ENCODE results near the gene HOMER1.
"Not testable (repeated sequence)": the region's sequence is repeated elsewhere in the genome, so short reads cannot be mapped to it uniquely, and the experiment has no call there.

HOMER1 gene

GRCh38 chr5:79407591-79407990, 106.3 kb downstream of the HOMER1 start:
- no peak for DNase-seq

DNA sequence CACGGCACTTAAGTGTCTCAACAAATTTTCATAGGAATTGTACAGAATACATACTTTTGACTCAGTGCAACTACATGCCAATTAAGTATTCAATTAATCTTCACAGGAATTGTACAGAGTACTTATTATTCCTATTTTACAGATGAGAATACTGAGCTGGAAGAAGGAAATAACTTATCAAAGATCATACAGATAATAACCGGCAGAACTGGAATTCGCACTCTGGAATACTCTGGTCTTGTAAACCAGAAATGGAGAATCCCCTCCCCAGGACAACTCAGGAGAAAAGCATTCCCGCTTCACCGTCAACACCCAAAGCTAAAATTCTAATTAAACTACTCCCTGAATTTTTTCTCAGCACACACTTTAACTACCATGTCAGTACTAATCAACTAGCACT, 112.7 kb downstream of the HOMER1 start:
- DNase-seq: no peak

- no peak for DNase-seq
Observed at GRCh38 chr5:79399046-79399445, 114.9 kb downstream of the HOMER1 start.

DNA sequence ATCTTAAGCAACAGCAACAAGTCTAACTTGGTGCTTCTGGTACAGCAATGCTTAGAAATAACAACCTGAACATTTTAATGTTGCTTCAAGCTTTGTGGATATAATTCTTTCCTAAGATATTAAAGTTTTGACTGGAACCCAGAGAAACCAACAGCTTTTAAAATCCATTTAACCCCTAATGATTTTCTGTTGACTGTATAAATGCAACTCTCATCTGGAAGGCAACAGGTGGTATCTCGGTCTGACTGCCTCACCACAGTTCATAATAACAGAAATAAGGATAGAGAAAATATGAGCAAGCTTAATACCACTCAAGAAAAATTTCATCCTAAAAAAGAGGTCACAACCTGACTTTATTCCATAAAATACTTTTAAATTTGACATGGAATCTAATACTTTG, 116.9 kb downstream of the HOMER1 start:
- no peak for DNase-seq

GRCh38 chr5:79396265-79396664, 117.7 kb downstream of the HOMER1 start:
- DNase-seq: no peak

DNA sequence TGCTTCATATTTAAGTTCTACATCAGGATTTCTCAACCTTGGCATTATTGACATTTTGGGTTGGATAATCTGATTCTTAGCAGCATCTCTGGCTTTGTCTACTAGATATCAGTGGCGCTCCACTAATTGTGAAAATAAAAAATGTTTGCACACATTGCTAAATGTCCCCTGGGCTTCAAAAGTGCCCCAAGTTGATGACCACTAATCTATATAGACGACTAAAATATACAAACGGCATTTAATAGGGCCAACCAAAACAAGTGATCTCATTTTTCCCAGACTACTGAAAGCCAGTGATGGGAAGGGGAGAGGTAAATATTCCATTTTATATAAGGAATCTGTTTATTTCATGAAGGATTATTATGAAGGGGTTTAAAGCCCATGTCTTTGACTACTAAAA, 118.6 kb downstream of the HOMER1 start:
- DNase-seq: no peak

GRCh38 chr5:79392776-79393175, 121.2 kb downstream of the HOMER1 start:
- DNase-seq: no peak

GRCh38 chr5:79386679-79387078, 127.3 kb downstream of the HOMER1 start:
- no peak for DNase-seq

- DNase-seq: not testable (repeated sequence)
Observed at GRCh38 chr5:79385126-79385525, 128.8 kb downstream of the HOMER1 start.

DNA sequence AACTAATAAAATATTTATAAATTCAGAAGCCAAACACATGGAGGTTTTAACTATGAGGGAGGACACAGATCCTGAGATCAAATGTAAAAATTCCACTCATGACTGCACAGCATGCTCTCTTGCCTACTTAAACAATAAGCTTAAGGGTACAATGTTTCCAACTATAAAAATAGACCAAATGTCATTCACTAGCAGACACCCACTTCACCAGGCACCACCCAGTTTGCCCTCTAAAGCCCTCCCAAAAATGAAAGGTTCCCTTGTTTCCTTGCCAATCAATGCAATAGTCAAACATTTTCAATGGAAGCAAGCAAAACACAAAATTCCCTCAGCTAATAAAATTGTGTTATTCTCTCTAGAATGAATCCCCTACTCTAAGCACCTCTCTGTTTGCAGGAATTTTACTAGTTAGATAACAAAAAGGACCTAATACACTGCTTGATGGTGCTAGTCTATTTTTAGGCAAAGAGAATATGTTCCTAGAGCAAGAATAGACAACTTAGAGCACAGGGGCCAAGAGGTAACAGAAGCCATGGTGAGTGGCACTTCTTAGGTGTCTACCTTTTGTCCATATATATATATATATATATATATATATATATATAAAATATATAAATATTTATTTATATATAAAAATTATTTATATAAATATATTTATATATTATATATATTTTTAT, 135.3 kb downstream of the HOMER1 start:
- DNase-seq: no peak

- DNase-seq: no peak
Observed at GRCh38 chr5:79357398-79357797, 156.5 kb downstream of the HOMER1 start.

- DNase-seq: no peak
Observed at GRCh38 chr5:79349881-79350280, 164.1 kb downstream of the HOMER1 start.

DNA sequence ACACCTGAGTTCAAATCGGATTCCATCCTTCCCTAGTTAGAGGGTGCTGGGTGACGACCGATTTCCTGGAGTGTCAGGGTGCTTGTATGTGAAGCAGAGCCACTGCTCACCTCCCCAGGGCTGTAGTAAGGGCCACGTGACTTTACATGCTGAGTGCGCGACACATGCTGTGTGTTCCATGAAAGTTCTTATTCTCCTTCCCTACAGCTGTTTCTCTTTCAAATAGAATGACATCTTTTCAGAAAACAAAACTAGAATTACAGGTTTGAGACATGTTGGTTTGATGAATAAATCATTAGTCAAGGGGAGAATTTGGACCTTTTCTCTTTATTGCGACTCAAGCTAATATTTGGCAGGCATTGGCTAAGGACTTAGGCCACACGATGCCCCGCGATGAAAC, 164.9 kb downstream of the HOMER1 start:
- DNase-seq: no peak

GRCh38 chr5:79346420-79346824, 167.5 kb downstream of the HOMER1 start:
- no peak for DNase-seq

DNA sequence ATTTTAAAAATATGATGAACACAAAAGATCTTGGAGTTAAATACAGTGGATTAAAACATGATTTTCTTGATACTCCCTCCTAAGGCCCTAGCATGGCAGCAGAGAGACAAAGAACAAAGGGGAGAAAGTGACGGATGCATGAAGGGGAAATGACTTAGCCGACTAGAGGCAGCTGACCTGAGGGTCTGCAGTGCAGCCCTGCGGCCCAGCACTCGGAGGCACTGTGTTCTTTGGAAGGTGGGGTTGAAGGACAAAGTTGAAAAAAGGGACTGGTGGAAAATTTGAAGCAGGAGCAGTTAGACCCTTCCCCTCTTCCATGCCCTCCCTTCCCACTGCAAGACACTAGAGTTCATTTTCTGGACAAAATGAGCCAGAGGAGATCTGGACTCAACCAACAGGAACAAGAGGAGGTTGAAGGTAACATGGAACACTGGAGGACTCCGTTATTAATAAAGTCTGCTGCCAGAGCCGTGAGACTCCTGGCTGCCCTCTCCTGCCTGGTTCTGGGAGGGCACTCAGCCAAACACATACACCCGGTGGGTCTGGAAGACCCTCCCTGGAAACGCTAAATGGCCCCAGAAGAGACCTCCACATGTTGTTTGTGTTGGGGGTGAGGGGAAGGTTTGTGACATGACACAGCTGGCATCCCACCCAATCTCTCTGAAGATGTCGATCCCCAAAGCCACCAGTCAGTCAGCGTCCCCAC, 179.9 kb downstream of the HOMER1 start:
- DNase-seq: no peak

GRCh38 chr5:79330071-79330470, 183.9 kb downstream of the HOMER1 start:
- DNase-seq: no peak

DNA sequence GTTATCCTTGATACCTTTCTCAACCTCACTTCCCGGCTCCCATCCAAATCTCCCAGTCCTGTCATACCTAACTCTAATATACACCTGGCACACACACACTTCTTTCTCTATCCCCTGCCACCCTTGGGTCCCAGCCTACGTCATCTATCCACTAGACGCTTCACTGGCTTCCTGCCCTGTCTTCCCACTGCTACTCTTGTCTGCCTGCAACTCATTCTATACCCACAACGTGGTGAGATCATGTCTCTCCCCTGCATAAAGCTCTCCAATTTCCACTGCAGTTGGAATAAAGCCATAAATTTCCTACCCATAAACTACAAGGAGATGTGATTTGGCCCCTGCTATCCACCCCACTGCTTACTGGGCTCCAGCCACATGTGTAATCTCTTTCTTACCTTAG, 184.5 kb downstream of the HOMER1 start:
- DNase-seq: no peak

Data from NCI-H2171 treated with DMSO at 0.1 percent for 48 hours (cell line).